HG03558 (cell line): Measurements from ENCODE around the gene FBN3.
"Not testable (repeated sequence)": the region's sequence is repeated elsewhere in the genome, so short reads cannot be mapped to it uniquely, and the experiment has no call there.

ENCODE experiments used
- ATAC-seq: cut with Tn5 transposase; IDR thresholded peaks from one replicate; pipeline ENCODE4 v1.9.1; 2021; ENCODE audit warnings: moderate number of reproducible peaks; ENCODE audit not compliant: unreplicated experiment; ENCODE audit errors: extremely low read depth

Gene FBN3

GRCh38 chr19:8123683-8124082 lies 25.7 kb downstream of the FBN3 start:
- ATAC-seq: no peak

- ATAC-seq: no peak
These were observed 28.5 kb downstream of the FBN3 start for GRCh38 chr19:8120636-8121480.

- no peak for ATAC-seq
These were observed 31.4 kb downstream of the FBN3 start for GRCh38 chr19:8117991-8118390.

- ATAC-seq: no peak
These were observed 32.7 kb downstream of the FBN3 start for GRCh38 chr19:8116437-8117293.

DNA sequence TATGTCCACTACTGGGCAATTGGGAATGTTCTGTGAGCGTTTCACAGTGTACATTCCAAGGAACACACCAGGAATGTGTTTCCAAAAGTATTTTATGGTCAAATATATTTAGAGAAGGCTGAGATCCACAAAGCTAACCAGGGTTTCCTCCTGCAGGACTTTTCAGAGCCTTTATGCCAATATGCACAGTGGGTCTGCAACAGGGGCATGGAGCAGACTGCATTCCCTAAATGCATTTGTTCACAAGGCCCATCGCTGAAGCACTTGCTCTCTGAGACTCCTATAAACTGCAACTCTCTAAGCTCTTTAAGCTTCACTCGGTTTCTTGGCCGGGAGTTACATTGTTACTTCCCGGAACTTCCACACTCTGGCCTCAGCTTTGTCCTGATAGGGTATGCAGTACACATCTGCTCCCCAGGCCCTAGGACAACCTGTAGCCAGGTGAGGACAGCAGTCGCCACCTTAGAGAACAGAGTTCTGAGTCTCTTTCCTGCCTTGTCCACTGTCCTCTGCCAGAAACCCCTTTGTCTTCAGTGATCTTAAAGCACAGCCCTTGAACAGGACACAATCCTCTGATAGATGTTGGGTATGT lies 33.5 kb downstream of the FBN3 start:
- no peak for ATAC-seq

- ATAC-seq: no peak
These were observed 36.4 kb downstream of the FBN3 start for GRCh38 chr19:8113017-8113416.

DNA sequence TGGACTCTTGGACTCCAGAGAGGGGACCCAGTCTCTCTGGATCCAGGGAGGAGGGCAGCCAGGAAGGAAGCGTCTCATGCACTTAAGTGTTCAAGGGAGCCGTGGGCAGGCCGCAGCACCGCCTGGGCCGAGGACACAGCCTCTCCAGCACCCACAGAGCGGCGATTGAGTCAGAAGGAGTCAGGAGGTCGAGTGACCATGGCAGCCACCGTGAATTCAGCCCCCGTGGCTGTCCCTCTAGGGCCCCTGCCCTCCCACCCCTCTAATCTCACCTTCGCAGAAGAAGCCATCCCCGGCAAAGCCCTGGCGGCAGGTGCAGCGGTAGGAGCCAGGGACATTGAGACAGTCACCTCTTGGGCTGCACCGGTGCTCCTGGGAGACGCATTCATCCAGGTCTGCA lies 38.0 kb downstream of the FBN3 start:
- no peak for ATAC-seq

DNA sequence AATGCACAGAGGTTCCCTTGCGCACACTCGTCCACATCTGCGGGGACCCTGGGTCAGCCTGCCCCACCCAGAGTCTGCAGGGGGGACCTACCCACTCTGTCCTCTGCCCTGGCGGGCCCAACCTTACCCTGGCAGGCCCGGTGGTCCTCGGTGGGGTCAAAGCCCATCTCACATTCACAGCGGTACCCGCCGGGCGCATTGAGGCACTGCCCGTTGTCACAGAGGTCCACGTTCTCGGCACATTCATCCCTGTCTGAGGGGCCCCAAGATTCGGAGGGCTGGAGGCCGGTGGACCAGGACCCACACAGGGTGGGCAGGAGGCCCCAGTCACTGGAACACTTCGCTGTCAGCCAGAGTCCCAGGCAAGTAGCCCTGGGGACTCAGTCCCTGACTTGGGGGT lies 38.5 kb downstream of the FBN3 start:
- ATAC-seq: no peak

DNA sequence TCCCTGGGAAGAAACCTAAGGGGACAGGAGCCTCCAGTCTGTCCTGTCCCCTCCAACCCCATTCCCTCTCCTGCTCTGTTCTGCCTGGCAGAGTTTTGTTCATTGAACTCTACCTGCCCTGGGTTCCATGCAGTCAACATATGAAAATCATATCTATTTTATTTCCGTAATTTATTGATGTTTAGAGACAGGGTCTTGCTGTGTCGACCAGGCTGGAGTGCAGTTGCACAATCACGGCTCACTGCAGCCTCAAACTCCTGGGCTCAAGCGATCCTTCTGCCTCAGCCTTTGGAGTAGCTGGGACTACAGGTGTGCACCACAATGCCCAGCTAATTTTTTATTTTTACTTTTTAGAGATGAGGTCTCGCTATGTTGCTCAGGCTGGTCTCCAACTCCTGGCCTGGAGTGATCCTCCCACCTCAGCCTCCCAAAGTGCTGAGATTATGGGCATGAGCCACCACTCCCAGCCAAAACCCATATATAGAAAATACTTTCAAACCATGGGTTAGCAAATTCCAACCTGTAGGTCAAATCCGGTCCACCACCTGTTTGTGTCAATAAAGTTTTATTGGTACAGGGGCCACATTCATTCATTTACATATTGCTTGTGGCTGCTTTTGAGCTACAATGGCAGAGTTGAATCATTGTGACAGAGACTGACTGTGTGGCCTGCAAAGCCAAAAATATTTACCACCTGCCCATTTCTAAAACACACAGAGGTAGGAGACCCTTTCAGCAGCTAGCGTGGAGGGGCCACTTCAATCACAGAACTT lies 39.3 kb downstream of the FBN3 start:
- no peak for ATAC-seq

DNA sequence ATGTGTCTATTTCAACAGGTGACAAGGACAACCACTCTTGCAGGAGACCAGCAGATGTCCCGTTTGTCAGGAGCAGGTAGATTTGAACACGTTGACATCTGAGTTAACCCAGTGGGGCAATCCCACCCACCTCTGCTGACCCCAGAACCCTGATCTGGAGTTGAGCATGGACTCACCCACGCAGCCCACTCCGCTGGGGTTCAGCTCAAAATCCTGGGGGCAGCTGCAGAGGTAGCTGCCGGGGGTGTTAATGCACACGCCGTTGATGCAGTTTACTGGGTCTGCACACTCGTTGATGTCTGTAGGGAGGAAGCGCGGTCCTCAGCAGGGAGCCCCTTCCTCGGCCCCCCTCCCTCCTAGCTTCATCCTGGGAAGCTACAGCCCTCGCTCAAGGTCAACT lies 39.9 kb downstream of the FBN3 start:
- no peak for ATAC-seq

- ATAC-seq: no peak
These were observed 40.6 kb downstream of the FBN3 start for GRCh38 chr19:8108560-8109445.

GRCh38 chr19:8107301-8107903 lies 42.0 kb downstream of the FBN3 start:
- no peak for ATAC-seq

- no peak for ATAC-seq
These were observed 43.9 kb downstream of the FBN3 start for GRCh38 chr19:8105471-8105870.

DNA sequence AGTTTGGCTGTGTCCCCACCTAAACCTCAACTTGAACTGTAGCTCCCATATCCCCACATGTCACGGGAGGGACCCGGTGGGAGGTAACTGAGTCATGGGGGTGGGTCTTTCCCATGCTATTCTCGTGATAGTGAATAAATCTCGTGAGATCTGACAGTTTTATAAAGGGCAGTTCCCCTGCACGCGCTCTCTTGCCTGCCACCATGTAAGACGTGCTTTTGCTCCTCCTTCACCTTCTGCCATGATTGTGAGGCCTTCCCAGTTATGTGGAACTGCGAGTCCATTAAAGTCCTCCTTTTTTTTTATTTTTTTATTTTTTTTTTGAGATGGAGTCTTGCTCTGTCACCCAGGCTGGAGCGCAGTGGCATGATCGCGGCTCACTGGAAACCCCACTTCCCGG lies 47.5 kb downstream of the FBN3 start:
- not testable (repeated sequence) for ATAC-seq

GRCh38 chr19:8101311-8101710 lies 48.1 kb downstream of the FBN3 start:
- ATAC-seq: no peak

DNA sequence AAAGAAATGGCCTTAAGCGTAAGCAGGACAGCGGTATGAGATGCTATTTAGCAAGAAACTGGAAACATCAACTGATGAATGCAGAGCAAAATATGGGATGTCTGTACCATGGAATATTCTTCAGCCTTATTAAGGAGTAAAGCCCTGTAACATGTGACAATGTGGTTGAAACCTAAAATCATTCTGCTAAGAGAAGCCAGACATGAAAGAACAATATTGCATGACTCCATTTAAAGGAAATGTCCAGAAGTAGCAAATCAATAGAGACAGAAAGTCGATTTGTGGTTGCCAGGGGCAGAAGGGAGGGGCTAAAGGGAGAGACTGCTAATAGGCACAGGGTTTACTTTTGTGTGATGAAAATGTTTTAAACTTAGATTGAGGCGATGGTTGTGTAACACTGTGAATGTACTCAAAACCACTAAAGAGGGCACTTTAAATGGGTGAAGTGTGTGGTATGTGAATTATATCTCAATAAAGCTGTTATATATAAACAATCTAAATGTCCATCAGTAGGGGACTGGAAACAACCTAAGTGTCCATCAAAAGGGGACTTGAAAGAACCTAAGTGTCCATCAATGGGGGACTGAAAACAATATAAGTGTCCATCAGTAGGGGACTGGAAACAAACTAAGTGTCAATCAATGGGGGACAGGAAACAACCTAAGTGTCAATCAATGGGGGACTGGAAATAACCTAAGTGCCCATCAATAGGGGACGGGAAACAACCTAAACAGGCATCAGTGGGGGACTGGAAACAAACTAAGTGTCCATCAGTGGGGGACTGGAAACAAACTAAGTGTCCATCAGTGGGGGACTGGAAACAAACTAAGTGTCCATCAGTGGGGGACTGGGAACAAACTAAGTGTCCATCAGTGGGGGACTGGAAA lies 51.5 kb downstream of the FBN3 start:
- no peak for ATAC-seq

GRCh38 chr19:8097198-8097597 lies 52.2 kb downstream of the FBN3 start:
- no peak for ATAC-seq

- no peak for ATAC-seq
These were observed 53.3 kb downstream of the FBN3 start for GRCh38 chr19:8096071-8096470.
